HG02938 (cell line): ENCODE results near the gene FKBP1A.

Experiments
- ATAC-seq: cut with Tn5 transposase; IDR thresholded peaks from one replicate; pipeline ENCODE4 v1.9.1; 2021; ENCODE audit warnings: mild to moderate bottlenecking, moderate library complexity; ENCODE audit not compliant: unreplicated experiment

FKBP1A gene

GRCh38 chr20:1388253-1388652 lies 4.6 kb downstream of the FKBP1A start:
- no peak for ATAC-seq

- no peak for ATAC-seq
Measured at GRCh38 chr20:1386323-1386722, 6.5 kb downstream of the FKBP1A start.

GRCh38 chr20:1383623-1384404 lies 9.0 kb downstream of the FKBP1A start:
- ATAC-seq = no peak

GRCh38 chr20:1382670-1383069 lies 10.2 kb downstream of the FKBP1A start:
- no peak for ATAC-seq

- no peak for ATAC-seq
Measured at GRCh38 chr20:1381753-1382591, 10.9 kb downstream of the FKBP1A start.

- no peak for ATAC-seq
Measured at GRCh38 chr20:1378735-1379125, 14.1 kb downstream of the FKBP1A start.

GRCh38 chr20:1377984-1378734 lies 14.7 kb downstream of the FKBP1A start:
- no peak for ATAC-seq

- no peak for ATAC-seq
Measured at GRCh38 chr20:1377341-1377871, 15.4 kb downstream of the FKBP1A start.

- no peak for ATAC-seq
Measured at GRCh38 chr20:1376408-1377270, 16.2 kb downstream of the FKBP1A start.

GRCh38 chr20:1376007-1376406 lies 16.8 kb downstream of the FKBP1A start:
- ATAC-seq = no peak

GRCh38 chr20:1375515-1375914 lies 17.3 kb downstream of the FKBP1A start:
- ATAC-seq = no peak

- no peak for ATAC-seq
Measured at GRCh38 chr20:1374246-1374645, 18.6 kb downstream of the FKBP1A start.

GRCh38 chr20:1373614-1374013 lies 19.2 kb downstream of the FKBP1A start:
- ATAC-seq = no peak

GRCh38 chr20:1373036-1373435 lies 19.8 kb downstream of the FKBP1A start:
- no peak for ATAC-seq

- ATAC-seq = no peak
Measured at GRCh38 chr20:1371830-1372539, 20.9 kb downstream of the FKBP1A start.

- ATAC-seq = no peak
Measured at GRCh38 chr20:1371202-1371782, 21.6 kb downstream of the FKBP1A start.

- ATAC-seq = no peak
Measured at GRCh38 chr20:1370548-1371110, 22.2 kb downstream of the FKBP1A start.

GRCh38 chr20:1369970-1370369 lies 22.9 kb downstream of the FKBP1A start:
- ATAC-seq = no peak
